Fibroblast of pulmonary artery (primary cell): ENCODE measurements around the gene MARCHF3.

Source experiments
- DNase-seq: peaks from one replicate; pipeline ENCODE4 v3.0.0-alpha.2; 2010; ENCODE audit warnings: low read depth
- H3K4me3 ChIP-seq: replicated peaks from 2 replicates; pipeline ENCODE4 v1.5.1; 2011; ENCODE audit warnings: low read depth, mild to moderate bottlenecking, control low read depth, low read length, moderate library complexity
- TF ChIP-seq, protein P1 (sequence below): IDR thresholded peaks from 2 replicates; pipeline ENCODE4 v1.5.1; 2011; ENCODE audit warnings: mild to moderate bottlenecking, control low read depth, low read length, inconsistent platforms; ENCODE audit errors: missing control alignments

The MARCHF3 gene

DNA sequence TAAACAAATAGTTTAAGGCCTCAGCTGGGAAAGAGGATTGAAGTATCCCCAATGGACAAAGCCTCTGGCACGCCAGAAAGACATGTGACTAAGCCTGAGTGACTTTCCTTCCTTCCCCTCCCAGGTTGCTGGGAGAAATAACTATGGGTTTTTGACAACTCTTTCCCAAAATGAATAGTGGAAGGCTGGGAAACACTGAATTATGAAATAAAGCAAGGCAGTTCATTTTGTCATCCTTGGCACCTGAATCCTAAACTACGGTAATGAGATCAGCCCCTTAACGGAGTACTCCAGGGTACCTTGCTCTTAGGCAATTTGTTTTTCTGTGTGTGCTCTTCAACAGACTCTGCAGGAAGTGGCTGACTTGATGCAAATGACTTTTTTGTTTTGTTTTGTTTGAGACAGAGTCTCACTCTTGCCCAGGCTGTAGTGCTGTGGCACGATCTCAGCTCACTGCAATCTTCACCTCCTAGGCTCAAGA is 178.2 kb downstream of the MARCHF3 start:
- H3K4me3 ChIP-seq = peak overlapping the region; percentile 12
- TF ChIP-seq, protein P1, sequence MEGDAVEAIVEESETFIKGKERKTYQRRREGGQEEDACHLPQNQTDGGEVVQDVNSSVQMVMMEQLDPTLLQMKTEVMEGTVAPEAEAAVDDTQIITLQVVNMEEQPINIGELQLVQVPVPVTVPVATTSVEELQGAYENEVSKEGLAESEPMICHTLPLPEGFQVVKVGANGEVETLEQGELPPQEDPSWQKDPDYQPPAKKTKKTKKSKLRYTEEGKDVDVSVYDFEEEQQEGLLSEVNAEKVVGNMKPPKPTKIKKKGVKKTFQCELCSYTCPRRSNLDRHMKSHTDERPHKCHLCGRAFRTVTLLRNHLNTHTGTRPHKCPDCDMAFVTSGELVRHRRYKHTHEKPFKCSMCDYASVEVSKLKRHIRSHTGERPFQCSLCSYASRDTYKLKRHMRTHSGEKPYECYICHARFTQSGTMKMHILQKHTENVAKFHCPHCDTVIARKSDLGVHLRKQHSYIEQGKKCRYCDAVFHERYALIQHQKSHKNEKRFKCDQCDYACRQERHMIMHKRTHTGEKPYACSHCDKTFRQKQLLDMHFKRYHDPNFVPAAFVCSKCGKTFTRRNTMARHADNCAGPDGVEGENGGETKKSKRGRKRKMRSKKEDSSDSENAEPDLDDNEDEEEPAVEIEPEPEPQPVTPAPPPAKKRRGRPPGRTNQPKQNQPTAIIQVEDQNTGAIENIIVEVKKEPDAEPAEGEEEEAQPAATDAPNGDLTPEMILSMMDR = no peak
- peak; percentile 83 for DNase-seq

DNA sequence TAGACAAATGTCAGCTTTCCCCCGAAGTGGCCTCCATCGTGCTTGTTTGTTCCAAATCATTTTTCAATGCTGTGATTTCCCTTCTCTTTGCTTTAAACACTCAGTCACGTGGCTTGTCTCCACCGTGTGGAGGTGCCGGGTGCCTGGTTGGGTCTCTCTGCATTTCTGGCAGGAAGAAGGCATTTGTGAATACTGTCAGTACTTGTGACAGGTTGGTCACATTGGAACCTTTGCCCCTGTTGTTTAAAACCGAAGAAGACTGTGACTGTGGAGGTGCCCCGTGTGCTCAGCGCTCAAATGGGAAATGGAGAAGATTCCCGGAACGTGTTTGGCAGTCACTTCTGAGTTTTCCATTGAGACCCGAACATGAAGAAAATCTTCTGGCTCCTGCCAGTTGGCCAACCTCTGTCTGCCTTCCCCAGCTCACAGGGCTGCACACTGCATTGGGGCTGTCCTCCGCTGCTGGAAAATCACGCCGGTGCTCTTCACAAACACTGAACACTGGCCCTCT is 178.8 kb downstream of the MARCHF3 start:
- TF ChIP-seq, protein P1 = no peak
- DNase-seq = peak; percentile 37

DNA sequence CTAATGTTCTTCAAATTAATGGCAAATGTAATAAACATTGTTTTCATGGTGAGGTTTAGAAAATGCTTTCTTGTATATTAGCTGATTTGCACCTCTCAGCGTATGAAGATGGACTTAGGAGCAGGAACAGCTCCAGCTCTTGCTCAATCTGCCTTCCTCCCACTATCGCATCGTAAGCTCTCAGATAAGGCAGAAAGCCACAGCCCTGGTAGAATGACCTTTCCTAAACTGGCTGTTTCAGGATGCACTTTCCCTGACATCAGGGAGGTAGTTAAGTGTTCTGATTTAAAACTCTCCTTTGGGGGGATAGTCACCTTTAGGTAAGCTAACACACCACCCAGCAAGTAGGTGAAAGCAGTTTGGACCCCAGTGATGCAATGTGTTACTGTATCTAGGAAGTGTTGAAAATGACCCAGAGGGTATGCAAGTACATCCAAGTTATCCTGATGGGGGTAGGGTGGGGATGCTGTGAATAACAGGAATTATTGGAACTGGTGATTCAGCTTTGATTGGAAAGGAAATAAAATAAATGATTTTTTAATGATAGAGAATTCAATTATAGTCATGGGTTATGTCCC is 181.2 kb downstream of the MARCHF3 start:
- TF ChIP-seq, protein P1 = no peak
- DNase-seq = peak; percentile 69
- H3K4me3 ChIP-seq = no peak overlapping the region

More for the DNA sequence above, 178.8 kb downstream of the MARCHF3 start:
- H3K4me3 ChIP-seq = peak overlapping the region; percentile 12

DNA sequence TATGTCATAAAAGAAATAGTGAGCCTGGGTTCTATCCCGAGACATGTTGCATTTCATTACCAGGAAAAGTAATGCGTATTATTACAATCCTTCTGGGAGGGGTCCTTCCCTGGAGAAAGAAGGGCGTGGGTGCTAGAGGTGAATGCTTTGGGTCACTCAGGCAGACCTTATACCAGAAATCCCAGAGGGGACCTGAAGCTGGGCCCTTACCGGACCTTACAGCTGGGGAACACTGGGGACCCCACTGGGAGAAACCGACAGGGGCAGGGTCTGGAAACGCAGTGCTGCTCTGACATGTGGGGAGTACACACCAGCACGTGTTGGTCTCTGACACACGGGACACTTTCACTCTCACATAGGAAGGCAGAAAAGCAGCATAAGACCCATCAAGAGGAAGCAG is 182.1 kb downstream of the MARCHF3 start:
- no peak for DNase-seq
- H3K4me3 ChIP-seq = no peak overlapping the region
- TF ChIP-seq, protein P1 = no peak

DNA sequence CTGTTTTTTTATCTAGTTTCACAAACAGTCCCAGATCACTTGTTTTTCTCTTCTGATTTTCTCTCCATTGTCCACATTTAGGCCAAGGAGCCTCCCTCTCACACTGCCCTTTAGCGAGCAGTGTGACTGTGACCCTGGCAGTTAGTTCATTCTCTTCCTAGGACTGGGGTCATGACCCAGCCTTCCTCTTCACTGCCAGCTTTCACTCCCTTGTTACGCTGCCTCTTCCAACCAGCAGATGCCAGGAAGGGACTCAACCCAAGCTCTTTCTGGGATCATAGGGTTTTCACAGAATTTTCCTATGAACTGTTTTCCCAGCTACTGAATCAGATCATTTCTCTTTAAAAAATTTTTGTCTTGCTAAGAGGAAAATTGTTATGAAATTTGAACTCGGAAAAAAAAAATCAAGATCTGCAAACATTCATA is 182.5 kb downstream of the MARCHF3 start:
- TF ChIP-seq, protein P1 = no peak
- no peak overlapping the region for H3K4me3 ChIP-seq
- no peak for DNase-seq

DNA sequence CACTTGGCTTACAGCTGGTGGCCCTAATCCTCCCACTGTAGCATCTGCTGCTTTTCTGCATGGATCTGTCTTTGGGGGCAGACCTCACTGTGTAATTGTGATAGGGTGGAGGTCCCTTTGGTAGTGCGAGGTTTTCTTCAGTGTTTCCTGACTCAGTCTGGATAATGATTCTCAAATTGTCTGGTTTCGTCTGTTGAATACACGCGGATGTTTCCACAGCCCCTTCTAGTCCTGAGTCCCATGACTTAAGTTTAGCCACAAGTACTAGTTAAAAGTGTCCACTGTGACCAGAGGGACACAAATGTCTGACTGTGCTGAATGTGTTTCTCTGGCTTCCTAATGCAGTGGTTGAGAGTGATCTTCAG is 182.9 kb downstream of the MARCHF3 start:
- H3K4me3 ChIP-seq = no peak overlapping the region
- TF ChIP-seq, protein P1 = no peak
- DNase-seq = no peak
